HG03469 (cell line): Measurements from ENCODE around the gene VWA3A.
"Not testable (repeated sequence)": the region's sequence is repeated elsewhere in the genome, so short reads cannot be mapped to it uniquely, and the experiment has no call there.

Experiments
- ATAC-seq: cut with Tn5 transposase; IDR thresholded peaks from one replicate; pipeline ENCODE4 v1.9.1; 2021; ENCODE audit warnings: mild to moderate bottlenecking, moderate library complexity, moderate number of reproducible peaks; ENCODE audit not compliant: unreplicated experiment

Gene VWA3A, protein sequence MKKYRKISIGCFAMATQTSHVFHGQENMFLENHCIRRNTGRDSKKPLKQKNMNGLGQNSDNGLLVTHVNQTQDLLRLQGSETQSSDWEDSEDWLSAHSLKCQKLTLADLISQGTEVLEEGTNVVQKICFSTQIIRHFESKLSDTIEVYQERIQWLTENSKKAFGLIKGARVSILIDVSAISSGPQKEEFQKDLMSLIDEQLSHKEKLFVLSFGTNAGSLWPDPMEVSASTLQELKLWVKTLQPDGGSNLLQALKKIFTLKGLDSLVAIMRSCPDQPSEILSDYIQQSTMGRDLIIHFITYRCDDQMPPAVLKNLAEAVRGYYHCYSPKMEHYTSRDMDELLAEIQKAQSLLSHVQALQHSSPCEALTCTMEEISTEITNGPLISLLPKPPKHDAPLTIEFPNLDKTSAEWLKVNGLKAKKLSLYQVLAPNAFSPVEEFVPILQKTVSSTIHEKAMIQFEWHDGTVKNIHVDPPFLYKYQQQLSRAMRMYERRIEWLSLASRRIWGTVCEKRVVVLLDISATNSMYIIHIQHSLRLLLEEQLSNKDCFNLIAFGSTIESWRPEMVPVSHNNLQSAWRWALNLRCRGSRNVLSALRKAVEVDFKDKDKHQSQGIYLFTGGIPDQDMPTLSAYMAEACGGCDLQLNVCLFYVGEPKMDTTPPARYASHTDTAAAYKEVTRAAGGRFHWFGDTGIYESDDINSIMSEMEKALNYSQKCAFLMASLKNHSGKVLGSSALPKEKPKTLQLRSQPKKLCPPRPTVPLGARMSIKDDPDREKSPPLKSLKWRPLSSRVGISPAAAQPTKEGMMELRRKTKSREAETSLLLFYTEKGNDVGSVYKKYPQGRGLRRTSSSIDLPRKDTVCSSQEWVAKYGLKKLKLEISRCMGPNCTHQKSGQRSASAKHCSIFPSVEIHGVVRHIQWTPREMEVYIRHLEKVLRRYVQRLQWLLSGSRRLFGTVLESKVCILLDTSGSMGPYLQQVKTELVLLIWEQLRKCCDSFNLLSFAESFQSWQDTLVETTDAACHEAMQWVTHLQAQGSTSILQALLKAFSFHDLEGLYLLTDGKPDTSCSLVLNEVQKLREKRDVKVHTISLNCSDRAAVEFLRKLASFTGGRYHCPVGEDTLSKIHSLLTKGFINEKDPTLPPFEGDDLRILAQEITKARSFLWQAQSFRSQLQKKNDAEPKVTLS

GRCh38 chr16:22092143-22092933 is at the start of gene VWA3A:
Gene VWA3A (plus strand): TSS chr16:22092541. CDS start chr16:22092638, 97 bp downstream.
- ATAC-seq: no peak

- ATAC-seq: not testable (repeated sequence)
Measured at GRCh38 chr16:22043882-22044281, 48.5 kb upstream of the VWA3A start.

GRCh38 chr16:22045888-22046287 is 46.5 kb upstream of the VWA3A start:
- not testable (repeated sequence) for ATAC-seq

GRCh38 chr16:22050963-22051362 is 41.4 kb upstream of the VWA3A start:
- no peak for ATAC-seq

DNA sequence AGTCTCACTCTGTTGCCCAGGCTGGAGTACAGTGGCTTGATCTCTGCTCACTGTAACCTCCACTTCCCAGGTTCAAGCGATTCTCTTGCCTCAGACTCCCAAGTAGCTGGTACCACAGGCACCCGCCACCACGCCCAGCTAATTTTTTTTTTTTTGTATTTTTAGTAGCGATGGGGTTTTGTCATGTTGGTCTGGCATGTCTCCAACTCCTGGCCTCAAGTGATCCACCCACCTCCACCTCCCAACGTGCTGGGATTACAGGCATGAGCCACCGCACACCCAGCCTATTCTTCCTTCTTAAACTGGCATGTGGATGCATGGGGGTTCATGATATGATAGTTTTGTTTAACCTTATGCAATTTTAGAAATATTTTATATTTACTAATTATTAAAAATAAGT is 39.4 kb upstream of the VWA3A start:
- no peak for ATAC-seq

- ATAC-seq: no peak
Measured at GRCh38 chr16:22053921-22054341, 38.4 kb upstream of the VWA3A start.

- ATAC-seq: no peak
Measured at GRCh38 chr16:22054847-22055590, 37.3 kb upstream of the VWA3A start.

- ATAC-seq: no peak
Measured at GRCh38 chr16:22055881-22056280, 36.5 kb upstream of the VWA3A start.

GRCh38 chr16:22063888-22064467 is 28.4 kb upstream of the VWA3A start:
- ATAC-seq: no peak

DNA sequence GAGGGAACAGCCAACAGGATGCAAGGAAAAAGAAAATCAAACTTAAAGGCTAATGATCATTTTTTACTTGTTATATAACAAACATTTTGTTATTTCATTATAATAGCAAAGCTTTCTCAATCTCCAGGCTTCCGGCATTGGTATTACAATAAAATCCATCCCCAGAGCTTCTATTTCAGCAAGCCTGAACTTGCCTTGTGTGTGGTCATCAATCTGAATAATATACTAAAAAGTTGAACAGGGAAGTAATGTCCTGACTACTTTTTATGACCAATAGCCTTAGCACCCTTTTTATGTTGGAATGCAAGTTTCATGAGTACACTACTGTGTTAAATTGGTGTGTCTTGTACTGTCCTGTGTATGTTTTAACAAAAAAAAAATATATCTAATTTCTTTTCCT is 27.1 kb upstream of the VWA3A start:
- no peak for ATAC-seq

- ATAC-seq: no peak
Measured at GRCh38 chr16:22070361-22071330, 21.7 kb upstream of the VWA3A start.

DNA sequence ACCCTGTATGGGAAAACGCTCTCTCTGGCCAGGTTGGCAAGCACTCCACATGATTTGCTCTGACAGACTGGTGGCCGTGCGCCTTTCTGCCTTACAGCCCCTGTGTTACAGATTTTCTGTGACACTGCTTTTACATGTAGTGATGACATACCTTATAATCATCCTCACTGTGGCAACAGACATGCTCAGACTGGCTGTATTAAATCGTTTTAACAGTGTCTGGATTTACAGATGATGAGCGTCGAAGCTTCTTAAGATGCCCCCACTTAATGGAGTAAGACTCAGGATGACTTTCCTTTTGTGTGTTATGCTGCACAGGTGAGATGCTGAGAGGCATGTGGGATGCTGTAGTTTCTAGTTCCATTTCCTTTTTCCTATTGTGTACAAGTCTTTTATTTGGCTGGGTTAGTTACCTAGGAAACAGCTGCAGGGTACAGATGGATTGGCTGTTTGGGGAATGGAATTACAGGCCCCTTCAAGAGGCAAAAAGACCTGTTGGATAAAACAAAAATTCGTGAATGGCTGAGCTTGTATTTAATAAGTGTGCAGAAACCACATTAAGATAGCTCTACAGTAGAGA is 20.9 kb upstream of the VWA3A start:
- ATAC-seq: no peak

GRCh38 chr16:22073350-22073749 is 19.0 kb upstream of the VWA3A start:
- ATAC-seq: no peak

DNA sequence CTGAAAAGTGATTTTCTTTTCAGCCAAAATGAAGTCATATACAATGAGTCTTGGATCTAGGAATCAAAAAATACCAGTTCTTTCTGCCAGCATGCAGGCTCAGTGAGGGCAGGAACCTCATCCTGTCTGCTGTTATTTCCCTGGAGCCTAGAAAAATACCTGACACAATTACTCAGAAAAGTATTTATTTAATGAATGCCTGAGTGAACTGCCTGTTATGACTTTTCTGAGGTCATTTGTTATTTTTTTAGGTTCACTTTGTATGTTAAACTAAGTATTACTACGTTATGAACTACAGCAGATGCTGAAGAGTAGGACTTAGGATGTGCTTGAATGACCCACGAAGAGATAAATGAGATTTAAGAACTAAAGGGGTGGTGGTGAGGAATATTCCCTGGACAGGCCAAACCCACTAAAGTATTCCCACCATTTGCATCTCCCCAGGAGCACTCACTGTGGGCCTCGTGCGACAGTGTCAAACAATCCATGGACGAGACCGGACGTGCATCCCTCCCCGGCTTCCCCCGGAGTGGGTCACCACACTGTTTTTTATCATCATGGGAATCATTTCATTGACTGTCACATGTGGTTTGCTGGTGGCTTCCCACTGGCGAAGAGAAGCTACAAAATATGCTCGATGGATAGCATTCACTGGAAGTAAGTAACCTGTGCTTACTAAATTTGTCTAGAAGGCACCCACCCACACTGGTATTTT is 17.1 kb upstream of the VWA3A start:
- no peak for ATAC-seq

DNA sequence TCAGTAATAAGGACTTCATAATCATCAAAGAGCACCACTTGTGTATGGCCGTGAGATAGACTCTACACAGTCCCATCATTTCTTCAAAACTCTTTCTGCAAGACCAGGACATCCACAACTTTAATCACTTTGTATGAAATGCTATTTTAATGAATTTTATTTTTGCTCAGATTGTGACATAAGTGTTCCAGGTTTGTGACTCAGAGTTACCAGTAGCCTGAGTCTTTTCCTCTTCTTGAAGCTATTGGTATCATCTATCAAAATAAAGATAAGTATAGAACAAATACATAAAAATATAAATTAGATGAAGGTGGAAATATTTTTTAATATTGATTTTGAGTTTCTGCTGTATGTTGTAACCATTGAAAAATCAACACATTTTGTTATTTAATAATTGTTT is 16.6 kb upstream of the VWA3A start:
- ATAC-seq: no peak

- no peak for ATAC-seq
Measured at GRCh38 chr16:22077700-22078313, 14.5 kb upstream of the VWA3A start.

GRCh38 chr16:22078656-22079055 is 13.7 kb upstream of the VWA3A start:
- ATAC-seq: no peak
